Natural killer cell (primary cell): Measurements from ENCODE around the gene B3GALT6. TPM values are rescaled to one million over a fixed set of nuclear protein-coding genes. Genes with fewer than 3 reads are reported as not detected.

Experiments
- ATAC-seq, 3 donors: fragments of 150-1000 bp in 2 of 3; fragments of 200-7000 bp in 1 of 3; cut with Tn5 transposase; 1 replicate in 1 of 3; 2 replicates in 2 of 3; pipeline ENCODE4 v1.10.0; 2021; ENCODE audit warnings: mild to moderate bottlenecking in 2 of 3, moderate library complexity in 2 of 3
- DNase-seq, 2 donors: peaks; one replicate each; pipeline versions ENCODE4 v3.0.0 to v3.0.0-alpha.2; 2013 to 2021; ENCODE audit warnings: mixed read lengths in 1 of 2
- H3K27ac ChIP-seq: one replicate; pipeline ENCODE4 v1.5.1; 2013; ENCODE audit warnings: mild to moderate bottlenecking, low read length
- H3K27me3 ChIP-seq: one replicate; pipeline ENCODE4 v1.6.1; 2013; ENCODE audit warnings: low read length; ENCODE audit not compliant: control insufficient read depth, insufficient read depth
- H3K36me3 ChIP-seq: one replicate; pipeline ENCODE4 v1.6.1; 2013; ENCODE audit warnings: low read length; ENCODE audit not compliant: control insufficient read depth, insufficient read depth
- H3K4me1 ChIP-seq: one replicate; pipeline ENCODE4 v1.6.1; 2013; ENCODE audit warnings: low read length; ENCODE audit not compliant: control insufficient read depth, insufficient read depth
- H3K4me3 ChIP-seq: one replicate; pipeline ENCODE4 v1.5.1; 2013; ENCODE audit warnings: low read length
- H3K9me3 ChIP-seq: one replicate; pipeline ENCODE4 v1.6.1; 2013; ENCODE audit warnings: low read length; ENCODE audit not compliant: control insufficient read depth, insufficient read depth
- H3K27ac Mint-ChIP-seq, 2 donors: one replicate each; pipeline ENCODE4 v1.8.0; 2022; ENCODE audit warnings: mild to moderate bottlenecking in 2 of 2, mixed read lengths in 2 of 2, moderate library complexity in 1 of 2
- H3K27me3 Mint-ChIP-seq, 2 donors: one replicate each; pipeline ENCODE4 v1.8.0; 2022; ENCODE audit warnings: low read depth in 2 of 2, mixed read lengths in 2 of 2
- H3K36me3 Mint-ChIP-seq: one replicate; pipeline ENCODE4 v1.8.0; 2022; ENCODE audit warnings: mixed read lengths
- H3K4me1 Mint-ChIP-seq, 2 donors: one replicate each; pipeline ENCODE4 v1.8.0; 2022; ENCODE audit warnings: mixed read lengths in 2 of 2
- H3K4me3 Mint-ChIP-seq: one replicate; pipeline ENCODE4 v1.8.0; 2022; ENCODE audit warnings: mild to moderate bottlenecking, moderate library complexity, mixed read lengths
- H3K9me3 Mint-ChIP-seq, 2 donors: one replicate each; pipeline ENCODE4 v1.8.0; 2022; ENCODE audit warnings: mixed read lengths in 2 of 2
- WGBS: methylation state at CpG from one replicate; pipeline ENCODE4 v1.1.7; 2013; ENCODE audit warnings: missing lambda C conversion rate; ENCODE audit not compliant: insufficient coverage; 5-methylcytosine and 5-hydroxymethylcytosine counted together
- intact Hi-C: fragments of 100-400 bp; cut with micrococcal nuclease; formaldehyde crosslinking; loops from one replicate; pipeline ENCODE4 v1.14.2; 2022
- total RNA-seq, 4 donors: library from RNA; stranded (reverse); fragments of 120-200 nt in 1 of 4; gene quantifications; one replicate each; pipeline versions ENCODE4 v1.2.3 to v1.2.4, GENCODE V29; 2013 to 2022
- TF ChIP-seq, protein P1 (sequence below): fragments of 200-600 bp; IDR thresholded peaks from one replicate; pipeline ENCODE4 v1.8.0; 2022; ENCODE audit warnings: antibody characterized with exemption

Gene B3GALT6
- total RNA-seq, 3 donors from 2014 or later (not counting 1 experiment from before 2014, with no cell fraction given): 13.7 to 16.5 (median 16.3) TPM

DNA sequence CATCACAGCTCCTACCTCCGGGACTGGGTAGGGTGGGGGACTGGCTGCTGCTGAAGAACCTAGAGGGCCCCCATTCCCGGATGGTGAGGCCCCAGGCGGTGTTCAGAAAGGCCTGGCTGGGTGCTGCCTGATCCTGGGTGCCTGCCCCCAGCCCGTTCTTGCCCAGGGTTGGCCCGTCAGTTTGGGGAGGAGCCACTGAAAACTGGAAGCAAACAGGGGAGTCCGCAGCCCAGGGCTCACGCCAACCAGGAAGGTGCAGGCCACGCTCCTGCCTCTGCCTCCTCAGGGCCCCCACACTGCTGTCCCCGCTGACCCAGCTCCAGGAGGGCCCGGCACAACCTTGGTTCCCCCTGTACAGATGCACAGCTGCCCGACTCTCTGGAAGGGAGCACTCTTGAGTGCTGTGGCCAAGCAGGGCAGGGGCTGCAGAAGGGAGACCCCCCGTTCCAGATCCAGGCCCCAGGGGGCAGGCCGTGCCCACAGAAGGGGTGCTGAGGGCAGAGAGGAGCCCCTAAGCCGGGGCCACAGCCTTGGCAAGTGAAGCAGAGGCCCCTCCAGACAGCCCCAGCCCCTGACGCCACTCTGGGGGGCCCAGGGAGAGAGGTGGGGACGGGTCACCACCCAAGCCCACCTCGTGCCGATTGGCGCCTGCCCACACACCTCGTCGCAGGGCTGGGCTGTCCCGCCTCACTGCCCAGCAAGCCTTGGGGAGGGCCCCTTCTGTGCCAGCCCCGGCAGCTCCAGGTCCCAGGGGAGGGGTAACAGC, 9.0 kb downstream of the B3GALT6 start:
- Mint-ChIP-seq H3K27me3 (no peaks in the 10 kb centered on the region), H3K9me3 (no peaks in the 10 kb centered on the region), H3K4me3 (no peak overlapping the region), H3K4me1 (no peaks in the 10 kb centered on the region), H3K27ac (no peak overlapping the region), H3K36me3 (no peaks in the 10 kb centered on the region)
- H3K27ac ChIP-seq: no peak overlapping the region
- no peaks in the 10 kb centered on the region for H3K36me3 ChIP-seq
- 61% methylated on average over 23 of the region's 23 CpGs for WGBS
- H3K4me1 ChIP-seq: peaks cover 11% of the 10 kb centered on the region
- no peak for DNase-seq
- TF ChIP-seq, protein P1, sequence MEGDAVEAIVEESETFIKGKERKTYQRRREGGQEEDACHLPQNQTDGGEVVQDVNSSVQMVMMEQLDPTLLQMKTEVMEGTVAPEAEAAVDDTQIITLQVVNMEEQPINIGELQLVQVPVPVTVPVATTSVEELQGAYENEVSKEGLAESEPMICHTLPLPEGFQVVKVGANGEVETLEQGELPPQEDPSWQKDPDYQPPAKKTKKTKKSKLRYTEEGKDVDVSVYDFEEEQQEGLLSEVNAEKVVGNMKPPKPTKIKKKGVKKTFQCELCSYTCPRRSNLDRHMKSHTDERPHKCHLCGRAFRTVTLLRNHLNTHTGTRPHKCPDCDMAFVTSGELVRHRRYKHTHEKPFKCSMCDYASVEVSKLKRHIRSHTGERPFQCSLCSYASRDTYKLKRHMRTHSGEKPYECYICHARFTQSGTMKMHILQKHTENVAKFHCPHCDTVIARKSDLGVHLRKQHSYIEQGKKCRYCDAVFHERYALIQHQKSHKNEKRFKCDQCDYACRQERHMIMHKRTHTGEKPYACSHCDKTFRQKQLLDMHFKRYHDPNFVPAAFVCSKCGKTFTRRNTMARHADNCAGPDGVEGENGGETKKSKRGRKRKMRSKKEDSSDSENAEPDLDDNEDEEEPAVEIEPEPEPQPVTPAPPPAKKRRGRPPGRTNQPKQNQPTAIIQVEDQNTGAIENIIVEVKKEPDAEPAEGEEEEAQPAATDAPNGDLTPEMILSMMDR: no peak
- no peak for ATAC-seq
- no peaks in the 10 kb centered on the region for H3K9me3 ChIP-seq
- intact Hi-C loops: no loop called here
- H3K4me3 ChIP-seq: no peak overlapping the region
- peaks cover 10% of the 10 kb centered on the region for H3K27me3 ChIP-seq

GRCh38 chr1:1241588-1242219, 9.7 kb downstream of the B3GALT6 start:
- Mint-ChIP-seq H3K27me3 (no peaks in the 10 kb centered on the region), H3K36me3 (no peaks in the 10 kb centered on the region), H3K27ac (no peak overlapping the region), H3K4me1 (no peaks in the 10 kb centered on the region), H3K4me3 (no peak overlapping the region), H3K9me3 (no peaks in the 10 kb centered on the region)
- 89% methylated on average over 25 of the region's 26 CpGs for WGBS
- H3K27me3 ChIP-seq: peaks cover 12% of the 10 kb centered on the region
- TF ChIP-seq, protein P1: no peak
- peaks cover 11% of the 10 kb centered on the region for H3K4me1 ChIP-seq
- H3K4me3 ChIP-seq: no peak overlapping the region
- ATAC-seq (no peak), DNase-seq (no peak)
- H3K36me3 ChIP-seq: no peaks in the 10 kb centered on the region
- H3K27ac ChIP-seq: no peak overlapping the region
- intact Hi-C loops: no loop called here
- H3K9me3 ChIP-seq: no peaks in the 10 kb centered on the region

DNA sequence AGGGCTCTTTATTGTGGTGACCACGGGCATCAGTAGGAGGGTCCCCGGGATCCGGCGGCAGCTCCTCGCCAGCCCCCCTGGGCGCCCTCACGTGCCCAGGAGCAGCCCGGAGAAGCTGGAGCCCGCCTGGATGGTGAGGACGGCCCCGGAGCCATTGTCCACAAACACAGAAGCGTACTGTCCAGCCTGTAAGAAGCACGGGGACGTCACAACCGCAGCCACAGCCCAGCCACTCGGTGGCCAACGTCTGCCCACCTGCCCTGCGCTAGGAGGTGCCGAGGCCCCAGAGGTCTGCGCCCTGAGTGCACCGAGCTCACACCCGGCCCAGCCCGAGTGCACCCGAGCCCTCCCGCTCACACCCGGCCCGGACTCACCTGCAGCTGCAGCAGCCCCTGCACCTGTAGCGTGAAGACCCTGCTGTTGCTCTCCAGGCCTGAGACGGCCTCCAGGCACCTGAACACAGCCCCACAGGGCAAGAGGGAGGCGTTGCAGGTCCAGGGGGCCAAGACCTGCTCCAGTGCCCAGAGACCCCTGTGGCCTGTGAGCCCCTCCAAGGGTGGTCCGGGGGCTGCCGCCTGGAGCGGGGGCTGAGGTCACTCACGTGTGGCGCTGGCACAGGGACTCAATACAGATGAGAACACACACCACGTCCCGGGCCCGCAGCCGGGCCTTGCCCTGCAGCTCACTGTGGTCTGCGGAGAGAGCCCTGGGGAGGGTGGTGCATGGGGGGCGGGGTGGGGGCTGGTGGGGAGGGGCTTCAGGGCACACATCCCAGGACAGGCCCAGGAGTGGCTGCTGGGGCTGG, 10.6 kb downstream of the B3GALT6 start:
- Histone ChIP-seq H3K4me3 (no peak overlapping the region), H3K27ac (no peak overlapping the region), H3K4me1 (peaks cover 8% of the 10 kb centered on the region), H3K36me3 (no peaks in the 10 kb centered on the region), H3K9me3 (no peaks in the 10 kb centered on the region), H3K27me3 (peaks cover 15% of the 10 kb centered on the region)
- ATAC-seq (no peak), DNase-seq (no peak)
- no peak overlapping the region for H3K4me3 Mint-ChIP-seq
- H3K9me3 Mint-ChIP-seq: no peaks in the 10 kb centered on the region
- no peak overlapping the region for H3K27ac Mint-ChIP-seq
- no peaks in the 10 kb centered on the region for H3K27me3 Mint-ChIP-seq
- no peaks in the 10 kb centered on the region for H3K4me1 Mint-ChIP-seq
- intact Hi-C loops: no loop called here
- 91% methylated on average over 35 of the region's 41 CpGs for WGBS
- H3K36me3 Mint-ChIP-seq: no peaks in the 10 kb centered on the region
- TF ChIP-seq, protein P1: no peak
